ENCODE measurements around the gene LDB2. TPM values are rescaled to one million over a fixed set of nuclear protein-coding genes. Genes with fewer than 3 reads are reported as not detected.

The LDB2 gene
- total RNA-seq, 2 experiments from 2014 or later, result not detected

DNA sequence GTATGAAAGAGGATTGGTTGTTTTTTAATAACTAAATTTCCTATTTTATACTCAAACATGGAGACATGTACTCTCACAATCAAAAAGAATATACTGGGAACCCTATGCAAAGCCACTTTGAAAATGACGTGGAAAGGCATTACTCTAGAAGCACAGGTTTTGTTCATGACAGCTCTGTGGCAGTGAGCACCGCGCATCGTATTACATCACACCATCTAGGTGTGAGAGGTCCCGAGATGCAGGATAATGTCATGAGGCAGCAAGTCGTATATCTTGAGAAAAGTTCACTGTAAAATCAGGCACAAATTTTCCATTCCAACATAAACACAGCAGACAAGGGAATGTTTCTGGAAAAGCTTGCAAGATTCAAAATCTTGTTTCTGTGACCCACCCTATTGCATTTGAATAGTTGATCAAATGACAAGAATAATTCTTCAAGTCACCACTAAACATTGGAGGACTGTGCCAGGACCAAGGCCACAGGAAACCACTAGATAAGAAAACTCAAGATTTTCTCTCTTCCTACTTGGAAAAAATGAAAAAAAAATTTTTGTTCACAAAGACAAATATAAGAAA is 127.6 kb downstream of the LDB2 start:
- H3K4me2 ChIP-seq (ENCODE audit: low read length), result no peak overlapping the region
- TF ChIP-seq, protein P1, sequence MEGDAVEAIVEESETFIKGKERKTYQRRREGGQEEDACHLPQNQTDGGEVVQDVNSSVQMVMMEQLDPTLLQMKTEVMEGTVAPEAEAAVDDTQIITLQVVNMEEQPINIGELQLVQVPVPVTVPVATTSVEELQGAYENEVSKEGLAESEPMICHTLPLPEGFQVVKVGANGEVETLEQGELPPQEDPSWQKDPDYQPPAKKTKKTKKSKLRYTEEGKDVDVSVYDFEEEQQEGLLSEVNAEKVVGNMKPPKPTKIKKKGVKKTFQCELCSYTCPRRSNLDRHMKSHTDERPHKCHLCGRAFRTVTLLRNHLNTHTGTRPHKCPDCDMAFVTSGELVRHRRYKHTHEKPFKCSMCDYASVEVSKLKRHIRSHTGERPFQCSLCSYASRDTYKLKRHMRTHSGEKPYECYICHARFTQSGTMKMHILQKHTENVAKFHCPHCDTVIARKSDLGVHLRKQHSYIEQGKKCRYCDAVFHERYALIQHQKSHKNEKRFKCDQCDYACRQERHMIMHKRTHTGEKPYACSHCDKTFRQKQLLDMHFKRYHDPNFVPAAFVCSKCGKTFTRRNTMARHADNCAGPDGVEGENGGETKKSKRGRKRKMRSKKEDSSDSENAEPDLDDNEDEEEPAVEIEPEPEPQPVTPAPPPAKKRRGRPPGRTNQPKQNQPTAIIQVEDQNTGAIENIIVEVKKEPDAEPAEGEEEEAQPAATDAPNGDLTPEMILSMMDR (conservative IDR thresholded peaks at IDR 0.05; ENCODE audit: low read length), result no peak
- no peak for TF ChIP-seq EZH2phosphoT487 (IDR thresholded peaks at IDR 0.05; ENCODE audit: borderline replicate concordance, low read depth, low read length)
- no TSS peak for BruUV-seq (replicated peaks)
- H3K4me1 ChIP-seq (ENCODE audit: insufficient read depth, low read length, poor library complexity, severe bottlenecking), result no peaks in the 10 kb centered on the region
- ChIA-PET POLR2A (interaction anchor here (0.6 kb wide), 1 partner anchor 713 kb away, joined by 3 read pairs; no protein-coding TSS in a partner anchor), CTCF (ENCODE audit: unreplicated experiment) (no interaction called here)
- H3K36me3 ChIP-seq (ENCODE audit: insufficient read depth, low read length), result no peaks in the 10 kb centered on the region
- no peak overlapping the region for H2AFZ ChIP-seq (ENCODE audit: low read length)
- no peaks in the 10 kb centered on the region for H3K9me2 ChIP-seq (ENCODE audit: insufficient read depth, low read length)
- no peak overlapping the region for H3K4me3 ChIP-seq (ENCODE audit: low read depth, low read length, poor library complexity, severe bottlenecking)
- H3K79me2 ChIP-seq (ENCODE audit: insufficient read depth, low read depth, low read length), result no peaks in the 10 kb centered on the region
- no peak overlapping the region for H3K27ac ChIP-seq (ENCODE audit: low read depth, low read length, poor library complexity, severe bottlenecking)
- H3K9me3 ChIP-seq (ENCODE audit: low read length), result no peaks in the 10 kb centered on the region
- intact Hi-C loops (cut with micrococcal nuclease; ENCODE audit: unreplicated experiment), result no loop called here
- no peak for DNase-seq (ENCODE audit: low spot score)
- no peaks in the 10 kb centered on the region for H4K20me1 ChIP-seq (ENCODE audit: insufficient read depth, low read length)

DNA sequence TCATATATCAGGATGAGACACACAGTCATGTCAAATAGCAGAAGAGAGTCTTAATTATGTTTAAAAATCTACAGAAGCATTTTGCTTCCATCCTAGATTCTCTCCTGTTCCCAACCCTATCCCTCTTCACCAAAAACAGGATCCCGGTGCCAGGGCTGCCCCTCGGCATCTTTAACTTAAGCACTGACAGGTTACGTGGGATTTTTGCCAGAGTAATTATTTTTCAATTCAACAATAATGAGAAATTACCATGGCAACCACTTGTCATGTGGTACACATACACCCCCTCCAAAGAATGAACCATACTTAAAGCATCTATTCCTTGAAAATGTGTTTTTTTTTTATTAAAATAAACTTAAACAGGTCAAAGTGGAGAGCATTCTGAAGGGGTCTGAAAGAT is 130.6 kb downstream of the LDB2 start:
- Histone ChIP-seq H2AFZ (ENCODE audit: low read length) (no peak overlapping the region), H3K4me2 (ENCODE audit: low read length) (no peak overlapping the region), H3K36me3 (ENCODE audit: insufficient read depth, low read length) (no peaks in the 10 kb centered on the region), H3K4me1 (ENCODE audit: insufficient read depth, low read length, poor library complexity, severe bottlenecking) (no peaks in the 10 kb centered on the region), H3K9me2 (ENCODE audit: insufficient read depth, low read length) (no peaks in the 10 kb centered on the region), H3K9me3 (ENCODE audit: low read length) (no peaks in the 10 kb centered on the region), H3K4me3 (ENCODE audit: low read depth, low read length, poor library complexity, severe bottlenecking) (no peak overlapping the region), H3K27ac (ENCODE audit: low read depth, low read length, poor library complexity, severe bottlenecking) (no peak overlapping the region), H4K20me1 (ENCODE audit: insufficient read depth, low read length) (no peaks in the 10 kb centered on the region), H3K79me2 (ENCODE audit: insufficient read depth, low read depth, low read length) (no peaks in the 10 kb centered on the region)
- POLR2A ChIA-PET, result interaction anchor here (1.0 kb wide), 1 partner anchor 141 kb away, joined by 3 read pairs; no protein-coding TSS in a partner anchor
- no peak for DNase-seq (ENCODE audit: low spot score)
- TF ChIP-seq, protein P1 (conservative IDR thresholded peaks at IDR 0.05; ENCODE audit: low read length), result no peak
- TF ChIP-seq EZH2phosphoT487 (IDR thresholded peaks at IDR 0.05; ENCODE audit: borderline replicate concordance, low read depth, low read length), result no peak
- intact Hi-C loops (cut with micrococcal nuclease; ENCODE audit: unreplicated experiment), result no loop called here
- CTCF ChIA-PET (ENCODE audit: unreplicated experiment), result no interaction called here
- BruUV-seq (replicated peaks), result no TSS peak

DNA sequence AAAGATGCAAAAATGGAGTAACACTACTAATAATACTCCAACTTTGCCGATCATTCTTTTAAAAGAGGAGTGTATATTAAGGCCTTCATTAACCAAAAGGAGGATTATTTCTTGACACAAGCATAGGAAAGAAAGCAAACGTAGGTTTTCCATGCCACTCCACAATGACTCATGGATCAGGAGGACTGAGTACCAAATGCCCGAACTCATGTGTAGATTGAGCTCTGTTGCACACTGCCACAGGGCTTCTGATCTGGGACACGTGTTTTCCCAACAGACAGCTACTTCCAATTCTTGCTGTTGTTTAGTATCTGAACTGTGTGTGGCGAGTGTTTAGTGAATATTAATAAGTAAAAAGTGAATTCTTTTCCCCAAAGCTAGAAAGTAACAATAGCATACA is 131.2 kb downstream of the LDB2 start:
- no peak for TF ChIP-seq EZH2phosphoT487 (IDR thresholded peaks at IDR 0.05; ENCODE audit: borderline replicate concordance, low read depth, low read length)
- TF ChIP-seq, protein P1 (conservative IDR thresholded peaks at IDR 0.05; ENCODE audit: low read length), result no peak
- no peak for DNase-seq (ENCODE audit: low spot score)
- Histone ChIP-seq H2AFZ (ENCODE audit: low read length) (no peak overlapping the region), H3K4me1 (ENCODE audit: insufficient read depth, low read length, poor library complexity, severe bottlenecking) (no peaks in the 10 kb centered on the region), H3K4me3 (ENCODE audit: low read depth, low read length, poor library complexity, severe bottlenecking) (no peak overlapping the region), H4K20me1 (ENCODE audit: insufficient read depth, low read length) (no peaks in the 10 kb centered on the region), H3K9me3 (ENCODE audit: low read length) (no peaks in the 10 kb centered on the region), H3K4me2 (ENCODE audit: low read length) (no peak overlapping the region), H3K36me3 (ENCODE audit: insufficient read depth, low read length) (no peaks in the 10 kb centered on the region), H3K27ac (ENCODE audit: low read depth, low read length, poor library complexity, severe bottlenecking) (no peak overlapping the region), H3K9me2 (ENCODE audit: insufficient read depth, low read length) (no peaks in the 10 kb centered on the region), H3K79me2 (ENCODE audit: insufficient read depth, low read depth, low read length) (no peaks in the 10 kb centered on the region)
- ChIA-PET POLR2A (interaction anchor here (1.0 kb wide), 1 partner anchor 140 kb away, joined by 3 read pairs; no protein-coding TSS in a partner anchor), CTCF (ENCODE audit: unreplicated experiment) (no interaction called here)
- intact Hi-C loops (cut with micrococcal nuclease; ENCODE audit: unreplicated experiment), result no loop called here
- BruUV-seq (replicated peaks), result no TSS peak
